Activated B cell treated with CpG ODN at 0.5 μM for 24 hours (primary cell): ENCODE results near the gene UCN. TPM values are rescaled to one million over a fixed set of nuclear protein-coding genes. Genes with fewer than 3 reads are reported as not detected.
A peak's percentile ranks its signal among the peaks of the same experiment; 100 is the strongest.
"Not testable (repeated sequence)": the region's sequence is repeated elsewhere in the genome, so short reads cannot be mapped to it uniquely, and the experiment has no call there.

Source experiments
- ATAC-seq: fragments of 200-7000 bp; cut with Tn5 transposase; one replicate; pipeline ENCODE4 v1.10.0; 2021; ENCODE audit warnings: low read depth, mild to moderate bottlenecking, moderate library complexity
- CTCF ChIA-PET: fragments of 350-600 bp; sonication (Branson Sonifier 250); formaldehyde crosslinking; loops from one replicate; lab custom pipeline; 2021; ENCODE audit warnings: antibody characterized with exemption; lab: Charles Lee
- POLR2A ChIA-PET: fragments of 350-600 bp; sonication (Branson Sonifier 250); formaldehyde crosslinking; loops from one replicate; lab custom pipeline; 2021; ENCODE audit warnings: antibody characterized with exemption; lab: Charles Lee
- DNase-seq: peaks from one replicate; pipeline ENCODE4 v3.0.0; 2022
- H3K27ac Mint-ChIP-seq: one replicate; pipeline ENCODE4 v1.8.0; 2020; ENCODE audit warnings: mixed read lengths
- H3K27me3 Mint-ChIP-seq: one replicate; pipeline ENCODE4 v1.8.0; 2021; ENCODE audit warnings: mixed read lengths
- H3K36me3 Mint-ChIP-seq: one replicate; pipeline ENCODE4 v1.8.0; 2021; ENCODE audit warnings: low read depth, mixed read lengths
- H3K4me1 Mint-ChIP-seq: one replicate; pipeline ENCODE4 v1.8.0; 2021; ENCODE audit warnings: mixed read lengths
- H3K4me3 Mint-ChIP-seq: one replicate; pipeline ENCODE4 v1.8.0; 2020; ENCODE audit warnings: mild to moderate bottlenecking, mixed read lengths
- H3K9me3 Mint-ChIP-seq: one replicate; pipeline ENCODE4 v1.8.0; 2020; ENCODE audit warnings: mixed read lengths
- intact Hi-C: fragments of 100-400 bp; cut with micrococcal nuclease; formaldehyde crosslinking; loops from one replicate; pipeline ENCODE4 v1.15.1; 2024
- total RNA-seq: library from RNA; stranded (reverse); gene quantifications from 2 replicates; pipeline ENCODE4 v1.2.3, GENCODE V29; 2022
- TF ChIP-seq, protein P1 (sequence below): fragments of 200-600 bp; IDR thresholded peaks from one replicate; pipeline ENCODE4 v1.8.0; 2022; ENCODE audit warnings: antibody characterized with exemption, mild to moderate bottlenecking

The UCN gene
- total RNA-seq, 1 donor from 2014 or later: 1.2 TPM

- POLR2A ChIA-PET: interaction anchor here (0.6 kb wide), 1 partner anchor 334 kb away, joined by 3 read pairs; no protein-coding TSS in a partner anchor
- intact Hi-C loops: no loop called here
- no peaks in the 10 kb centered on the region for H3K9me3 Mint-ChIP-seq
These were observed 3.6 kb downstream of the UCN start for GRCh38 chr2:27304488-27305240.

GRCh38 chr2:27303093-27304025 lies 4.9 kb downstream of the UCN start:
- H3K9me3 Mint-ChIP-seq: no peaks in the 10 kb centered on the region
- H3K27ac Mint-ChIP-seq: no peak overlapping the region
- ChIA-PET POLR2A (interaction anchor here (0.6 to 1.1 kb wide), 4 partner anchors 19 to 1571 kb away, joined by 3 to 6 read pairs (median 5); partner anchors contain the start of gene MPV17), CTCF (interaction anchor here (0.6 to 3.0 kb wide), 23 partner anchors 10 to 947 kb away, joined by 3 to 28 read pairs (median 5); partner anchors contain the start of genes MPV17 and TRIM54)
- TF ChIP-seq, protein P1, sequence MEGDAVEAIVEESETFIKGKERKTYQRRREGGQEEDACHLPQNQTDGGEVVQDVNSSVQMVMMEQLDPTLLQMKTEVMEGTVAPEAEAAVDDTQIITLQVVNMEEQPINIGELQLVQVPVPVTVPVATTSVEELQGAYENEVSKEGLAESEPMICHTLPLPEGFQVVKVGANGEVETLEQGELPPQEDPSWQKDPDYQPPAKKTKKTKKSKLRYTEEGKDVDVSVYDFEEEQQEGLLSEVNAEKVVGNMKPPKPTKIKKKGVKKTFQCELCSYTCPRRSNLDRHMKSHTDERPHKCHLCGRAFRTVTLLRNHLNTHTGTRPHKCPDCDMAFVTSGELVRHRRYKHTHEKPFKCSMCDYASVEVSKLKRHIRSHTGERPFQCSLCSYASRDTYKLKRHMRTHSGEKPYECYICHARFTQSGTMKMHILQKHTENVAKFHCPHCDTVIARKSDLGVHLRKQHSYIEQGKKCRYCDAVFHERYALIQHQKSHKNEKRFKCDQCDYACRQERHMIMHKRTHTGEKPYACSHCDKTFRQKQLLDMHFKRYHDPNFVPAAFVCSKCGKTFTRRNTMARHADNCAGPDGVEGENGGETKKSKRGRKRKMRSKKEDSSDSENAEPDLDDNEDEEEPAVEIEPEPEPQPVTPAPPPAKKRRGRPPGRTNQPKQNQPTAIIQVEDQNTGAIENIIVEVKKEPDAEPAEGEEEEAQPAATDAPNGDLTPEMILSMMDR: peak; percentile 61
- ATAC-seq: peak; percentile 75
- H3K36me3 Mint-ChIP-seq: peaks cover under 1% of the 10 kb centered on the region
- intact Hi-C loops: loop anchor here (1.0 to 2.0 kb wide), 4 partner anchors 19 to 457 kb away; partner anchors contain the start of gene MPV17
- peaks cover 23% of the 10 kb centered on the region for H3K27me3 Mint-ChIP-seq
- H3K4me1 Mint-ChIP-seq: peaks cover 11% of the 10 kb centered on the region
- H3K4me3 Mint-ChIP-seq: peak overlapping the region; percentile 72
- DNase-seq: no peak

More at GRCh38 chr2:27304488-27305240, 3.6 kb downstream of the UCN start:
- Mint-ChIP-seq H3K27ac (no peak overlapping the region), H3K4me1 (peaks cover 11% of the 10 kb centered on the region), H3K36me3 (peaks cover 11% of the 10 kb centered on the region), H3K27me3 (peaks cover 18% of the 10 kb centered on the region), H3K4me3 (no peak overlapping the region)
- ATAC-seq (no peak), DNase-seq (no peak)
- CTCF ChIA-PET: interaction anchor here (0.8 to 3.0 kb wide), 5 partner anchors 14 to 458 kb away, joined by 3 to 28 read pairs (median 4); no protein-coding TSS in a partner anchor
- TF ChIP-seq, protein P1: no peak

GRCh38 chr2:27300606-27301005 lies 7.6 kb downstream of the UCN start:
- DNase-seq, H3K9me3 Mint-ChIP-seq, intact Hi-C loops, H3K4me3 Mint-ChIP-seq, H3K27ac Mint-ChIP-seq, ATAC-seq, H3K36me3 Mint-ChIP-seq, H3K4me1 Mint-ChIP-seq: not testable (repeated sequence)
- ChIA-PET POLR2A (interaction anchor here (0.6 kb wide), 2 partner anchors 138 to 260 kb away, joined by 3 to 6 read pairs; no protein-coding TSS in a partner anchor), CTCF (interaction anchor here (1.4 kb wide), 1 partner anchor 21 kb away, joined by 6 read pairs; no protein-coding TSS in a partner anchor)
- H3K27me3 Mint-ChIP-seq: peaks cover 18% of the 10 kb centered on the region

- DNase-seq (no peak), ATAC-seq (no peak)
- Mint-ChIP-seq H3K9me3 (no peaks in the 10 kb centered on the region), H3K27ac (no peak overlapping the region), H3K4me1 (peaks cover 3% of the 10 kb centered on the region), H3K4me3 (no peak overlapping the region), H3K36me3 (no peaks in the 10 kb centered on the region), H3K27me3 (peaks cover 9% of the 10 kb centered on the region)
- ChIA-PET POLR2A (no interaction called here), CTCF (no interaction called here)
- TF ChIP-seq, protein P1: no peak
- intact Hi-C loops: no loop called here
These were observed 9.7 kb downstream of the UCN start for GRCh38 chr2:27298391-27299080.

- POLR2A ChIA-PET: no interaction called here
- Mint-ChIP-seq H3K9me3 (no peaks in the 10 kb centered on the region), H3K4me3 (no peak overlapping the region), H3K27me3 (peaks cover 9% of the 10 kb centered on the region), H3K27ac (no peak overlapping the region), H3K4me1 (peaks cover 2% of the 10 kb centered on the region), H3K36me3 (no peaks in the 10 kb centered on the region)
- CTCF ChIA-PET: interaction anchor here (1.1 kb wide), 1 partner anchor 335 kb away, joined by 3 read pairs; no protein-coding TSS in a partner anchor
- TF ChIP-seq, protein P1: no peak
- intact Hi-C loops: no loop called here
- no peak for DNase-seq
- ATAC-seq: no peak
These were observed 11.1 kb downstream of the UCN start for GRCh38 chr2:27297195-27297594.
